NCI-H2081 treated with DMSO at 0.1 percent for 48 hours (cell line): ENCODE results near the gene PPP1R1A.

Experiments used
- DNase-seq: peaks from one replicate; lab custom pipeline; 2025; lab: John Stamatoyannopoulos, UW

The PPP1R1A gene

GRCh38 chr12:54571193-54572188 is 17.0 kb downstream of the PPP1R1A start:
- DNase-seq: no peak

- DNase-seq: no peak
Observed at GRCh38 chr12:54569995-54570528, 18.4 kb downstream of the PPP1R1A start.

- no peak for DNase-seq
Observed at GRCh38 chr12:54569072-54569471, 19.4 kb downstream of the PPP1R1A start.

- no peak for DNase-seq
Observed at GRCh38 chr12:54566792-54567191, 21.7 kb downstream of the PPP1R1A start.

- DNase-seq: no peak
Observed at GRCh38 chr12:54565986-54566544, 22.4 kb downstream of the PPP1R1A start.

DNA sequence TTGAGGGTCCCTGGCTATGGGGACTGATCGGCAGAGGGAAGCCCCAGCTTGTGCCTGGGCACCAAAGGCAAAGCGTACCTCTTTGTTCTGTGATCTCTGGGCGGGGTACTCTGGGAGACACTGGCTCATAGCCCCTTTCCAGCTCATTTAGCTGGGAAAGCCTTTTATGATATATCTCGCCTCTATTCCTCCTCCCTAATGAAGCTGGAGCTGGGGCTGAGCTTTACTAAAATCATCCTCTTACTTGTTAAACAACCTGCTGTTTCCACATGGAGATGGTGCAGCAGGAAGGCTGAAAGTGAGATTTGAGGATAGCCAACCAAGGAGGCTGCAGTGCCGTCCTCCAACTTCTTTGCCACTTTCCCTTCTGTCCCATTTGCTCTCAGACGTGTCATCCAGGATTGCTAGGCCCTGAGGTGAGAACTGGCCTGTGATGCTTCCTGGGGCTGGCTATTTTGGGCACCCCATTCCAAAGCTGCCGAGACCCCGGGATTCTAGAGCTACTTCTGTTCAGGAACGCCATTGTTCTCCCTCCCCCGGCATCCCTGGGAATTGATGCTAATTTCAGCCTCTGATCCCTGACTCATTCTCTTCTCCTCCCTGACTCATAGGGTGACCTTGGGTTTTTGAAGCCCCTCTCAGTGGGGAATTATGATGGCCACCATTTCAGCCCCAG is 23.0 kb downstream of the PPP1R1A start:
- no peak for DNase-seq

- no peak for DNase-seq
Observed at GRCh38 chr12:54564768-54565167, 23.7 kb downstream of the PPP1R1A start.

GRCh38 chr12:54563787-54564186 is 24.7 kb downstream of the PPP1R1A start:
- no peak for DNase-seq

GRCh38 chr12:54562750-54563356 is 25.6 kb downstream of the PPP1R1A start:
- no peak for DNase-seq

DNA sequence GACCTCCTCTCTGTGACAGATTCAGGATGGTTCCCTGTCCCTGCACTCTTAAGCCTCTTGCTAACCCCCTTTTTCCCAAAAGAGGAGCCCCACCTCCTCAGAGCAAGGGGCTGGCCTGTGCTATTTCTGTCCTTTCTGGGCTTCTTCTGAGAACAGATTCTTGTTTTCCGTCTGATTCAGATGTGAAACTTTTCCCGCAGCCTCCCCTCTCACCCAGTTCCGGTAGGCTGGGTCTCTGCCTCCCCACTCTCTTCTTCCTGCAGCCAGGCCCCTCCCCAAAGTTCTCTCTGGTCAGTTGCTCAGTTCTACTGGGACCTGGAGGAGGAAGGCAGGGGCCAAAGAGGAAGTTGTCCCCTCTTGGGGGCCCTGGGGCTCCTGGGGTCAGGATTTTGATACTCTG is 27.3 kb downstream of the PPP1R1A start:
- no peak for DNase-seq

DNA sequence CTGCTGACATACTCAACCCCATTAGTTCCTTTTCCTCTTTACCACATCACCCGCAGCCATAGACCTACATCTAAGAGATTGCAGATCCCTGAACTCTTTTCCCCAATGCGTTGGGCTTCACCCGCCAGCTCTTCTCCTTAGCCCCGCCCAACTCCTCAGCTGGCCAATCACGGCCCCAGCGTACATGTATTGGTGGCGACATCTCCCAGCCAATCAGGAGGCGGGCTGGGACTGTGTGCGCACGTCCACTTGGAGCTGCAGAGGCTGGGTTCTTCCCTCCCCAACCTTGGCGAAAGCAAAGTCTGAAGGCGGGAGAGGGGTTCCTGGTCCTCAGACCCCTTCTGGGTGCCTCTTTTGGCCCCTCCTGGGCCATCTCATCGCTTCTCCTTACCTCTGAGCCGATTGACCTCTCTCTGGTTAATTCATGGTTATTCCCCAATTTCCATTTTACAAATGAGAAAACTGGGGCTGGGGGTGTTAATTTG is 28.0 kb downstream of the PPP1R1A start:
- DNase-seq: peak; percentile 48

DNA sequence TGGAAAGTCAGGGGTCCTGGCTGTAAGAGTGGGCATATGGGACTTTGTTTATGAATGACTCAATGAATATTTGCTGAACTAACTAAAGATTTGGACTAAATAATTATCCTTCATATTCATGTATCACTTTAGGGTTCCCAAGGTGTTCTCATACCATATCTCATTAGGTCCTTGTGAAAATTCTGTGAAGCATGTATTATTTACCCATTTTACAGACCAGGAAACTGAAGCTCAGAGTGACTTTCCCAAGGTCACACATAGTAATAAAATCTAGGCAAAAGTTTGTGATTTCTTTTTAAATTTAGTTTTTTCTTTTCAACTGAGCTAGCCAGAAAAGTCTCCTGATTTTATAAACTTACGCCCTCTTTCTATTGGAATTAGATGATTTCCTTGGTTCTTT is 29.7 kb downstream of the PPP1R1A start:
- DNase-seq: no peak

- no peak for DNase-seq
Observed at GRCh38 chr12:54558311-54558710, 30.1 kb downstream of the PPP1R1A start.

GRCh38 chr12:54555670-54556257 is 32.7 kb downstream of the PPP1R1A start:
- no peak for DNase-seq

GRCh38 chr12:54549774-54550451 is 38.5 kb downstream of the PPP1R1A start:
- no peak for DNase-seq

- no peak for DNase-seq
Observed at GRCh38 chr12:54546511-54546910, 41.9 kb downstream of the PPP1R1A start.

- no peak for DNase-seq
Observed at GRCh38 chr12:54544743-54545142, 43.7 kb downstream of the PPP1R1A start.

- DNase-seq: no peak
Observed at GRCh38 chr12:54543526-54543925, 44.9 kb downstream of the PPP1R1A start.

- no peak for DNase-seq
Observed at GRCh38 chr12:54541751-54542290, 46.6 kb downstream of the PPP1R1A start.

GRCh38 chr12:54538136-54538700 is 50.2 kb downstream of the PPP1R1A start:
- DNase-seq: no peak
